B cell (primary cell): ENCODE results near the gene PHF21A. TPM values are rescaled to one million over a fixed set of nuclear protein-coding genes. Genes with fewer than 3 reads are reported as not detected.

Source experiments
- ATAC-seq: fragments of 200-7000 bp; cut with Tn5 transposase; one replicate; pipeline ENCODE4 v1.10.0; 2021; ENCODE audit warnings: low read depth, mild to moderate bottlenecking, moderate number of reproducible peaks, moderate library complexity
- CTCF ChIA-PET: fragments of 350-600 bp; sonication (Branson Sonifier 250); formaldehyde crosslinking; loops from one replicate; lab custom pipeline; 2021; ENCODE audit warnings: antibody characterized with exemption, inconsistent platforms; lab: Charles Lee
- POLR2A ChIA-PET: fragments of 350-600 bp; sonication (Branson Sonifier 250); formaldehyde crosslinking; loops from one replicate; lab custom pipeline; 2021; ENCODE audit warnings: antibody characterized with exemption; lab: Charles Lee
- DNase-seq: peaks from one replicate; pipeline ENCODE4 v3.0.0; 2013
- H2AFZ ChIP-seq: 2 replicates; pipeline ENCODE4 v1.6.1; 2012; ENCODE audit warnings: mild to moderate bottlenecking, low read depth, low read length; ENCODE audit not compliant: insufficient read depth, poor library complexity, severe bottlenecking
- H3K27ac ChIP-seq, 2 donors: 1 replicate in 1 of 2; 2 replicates in 1 of 2; pipeline ENCODE4 v1.5.1; 2012 to 2013; ENCODE audit warnings: low read length in 2 of 2, mild to moderate bottlenecking in 2 of 2, moderate library complexity in 1 of 2
- H3K27me3 ChIP-seq, 4 experiments: fragments of 200-600 bp in 1 of 4; sonication (generic) in 1 of 4; replicated peaks in 1 of 4; 1 replicate in 2 of 4; 2 replicates in 2 of 4; pipeline versions ENCODE4 v1.6.1 to v1.7.0; 2013 to 2016; ENCODE audit warnings: low read length in 3 of 4, mild to moderate bottlenecking in 2 of 4, mixed read lengths in 1 of 4, moderate library complexity in 1 of 4; ENCODE audit not compliant: insufficient read depth in 4 of 4, control insufficient read depth in 3 of 4; ENCODE audit errors: control extremely low read depth in 1 of 4
- H3K36me3 ChIP-seq, 2 experiments: replicated peaks in 1 of 2; 1 replicate in 1 of 2; 2 replicates in 1 of 2; pipeline versions ENCODE4 v1.6.1 to v1.7.1; 2013; ENCODE audit warnings: low read length in 1 of 2; ENCODE audit not compliant: insufficient read depth in 2 of 2, control insufficient read depth in 1 of 2; ENCODE audit errors: control extremely low read depth in 1 of 2, extremely low read depth in 1 of 2
- H3K4me1 ChIP-seq, 2 donors: fragments of 200-600 bp in 1 of 2; sonication (generic) in 1 of 2; 1 replicate in 1 of 2; 2 replicates in 1 of 2; pipeline versions ENCODE4 v1.5.1 to v1.6.1; 2013 to 2017; ENCODE audit warnings: low read length in 2 of 2; ENCODE audit not compliant: control insufficient read depth in 2 of 2, insufficient read depth in 2 of 2
- H3K4me2 ChIP-seq: replicated peaks from 2 replicates; pipeline ENCODE3; 2012; ENCODE audit warnings: mild to moderate bottlenecking, low read depth, low read length; ENCODE audit not compliant: poor library complexity, severe bottlenecking
- H3K4me3 ChIP-seq, 5 experiments: fragments of 200-600 bp in 1 of 5; sonication (generic) in 1 of 5; 1 replicate in 3 of 5; 2 replicates in 2 of 5; pipeline versions ENCODE4 v1.5.1 to v1.7.0; 2011 to 2016; ENCODE audit warnings: low read length in 4 of 5, mild to moderate bottlenecking in 4 of 5, low read depth in 2 of 5, control low read depth in 1 of 5, moderate library complexity in 1 of 5; ENCODE audit not compliant: insufficient read depth in 1 of 5; ENCODE audit errors: control extremely low read depth in 1 of 5, extremely low read depth in 1 of 5
- H3K79me2 ChIP-seq: fragments of 200-600 bp; sonication (generic); one replicate; pipeline ENCODE4 v1.6.0; 2016; ENCODE audit warnings: low read length; ENCODE audit not compliant: control insufficient read depth, insufficient read depth
- H3K9ac ChIP-seq: fragments of 200-600 bp; sonication (generic); 2 replicates; pipeline ENCODE4 v1.6.1; 2017; ENCODE audit warnings: mild to moderate bottlenecking, low read length, moderate library complexity
- H3K9me3 ChIP-seq, 3 donors: one replicate each; pipeline versions ENCODE4 v1.6.1 to v1.7.1; 2013; ENCODE audit warnings: low read length in 2 of 3; ENCODE audit not compliant: control insufficient read depth in 2 of 3, insufficient read depth in 1 of 3; ENCODE audit errors: control extremely low read depth in 1 of 3
- H4K20me1 ChIP-seq: 2 replicates; pipeline ENCODE4 v1.6.0; 2012; ENCODE audit warnings: mild to moderate bottlenecking, low read length; ENCODE audit not compliant: insufficient read depth, control insufficient read depth, poor library complexity, severe bottlenecking
- H3K27ac Mint-ChIP-seq: one replicate; pipeline ENCODE4 v1.8.0; 2021; ENCODE audit warnings: mixed read lengths
- H3K27me3 Mint-ChIP-seq: one replicate; pipeline ENCODE4 v1.8.0; 2021; ENCODE audit warnings: mixed read lengths
- H3K4me1 Mint-ChIP-seq: one replicate; pipeline ENCODE4 v1.8.0; 2021; ENCODE audit warnings: mixed read lengths
- H3K4me3 Mint-ChIP-seq: one replicate; pipeline ENCODE4 v1.8.0; 2021; ENCODE audit warnings: mixed read lengths
- H3K9me3 Mint-ChIP-seq: one replicate; pipeline ENCODE4 v1.8.0; 2022; ENCODE audit warnings: mixed read lengths; ENCODE audit not compliant: insufficient read depth
- EZH2 ChIP-seq: IDR thresholded peaks from 2 replicates; pipeline ENCODE4 v1.6.1; 2012; ENCODE audit warnings: borderline replicate concordance, low read depth, mild to moderate bottlenecking, moderate library complexity, low read length; ENCODE audit not compliant: insufficient read depth, poor library complexity, severe bottlenecking
- WGBS: methylation state at CpG from one replicate; pipeline ENCODE4 v1.1.5; 2013; ENCODE audit warnings: missing lambda C conversion rate; ENCODE audit not compliant: insufficient coverage; 5-methylcytosine and 5-hydroxymethylcytosine counted together
- intact Hi-C: fragments of 100-400 bp; cut with micrococcal nuclease; formaldehyde crosslinking; loops from one replicate; pipeline ENCODE4 v1.10.0; 2022
- polyA plus RNA-seq: library from polyadenylated mRNA; depleted of rRNA; stranded (reverse); fragments of >200 nt; gene quantifications from 2 replicates; pipeline ENCODE4 v1.2.3, GENCODE V29; 2012
- total RNA-seq, 2 donors: library from RNA; stranded (reverse); fragments of 120-200 nt in 1 of 2; gene quantifications; 1 replicate in 1 of 2; 2 replicates in 1 of 2; pipeline versions ENCODE4 v1.2.3 to v1.2.4, GENCODE V29; 2013 to 2022
- TF ChIP-seq, protein P1 (sequence below): fragments of 200-600 bp; IDR thresholded peaks from one replicate; pipeline ENCODE4 v1.8.0; 2022; ENCODE audit warnings: antibody characterized with exemption, mild to moderate bottlenecking

The PHF21A gene
- total and polyA plus RNA-seq, 2 donors (not counting 1 experiment from before 2014, with no cell fraction given) = 41.9 to 103 TPM

- H3K9ac ChIP-seq = peak overlapping the region; percentile 82
- peak; percentile 88 for DNase-seq
- H3K9me3 Mint-ChIP-seq = no peaks in the 10 kb centered on the region
- peaks cover 88% of the 10 kb centered on the region for H3K79me2 ChIP-seq
- intact Hi-C loops = loop anchor here (2.0 to 10.0 kb wide), 4 partner anchors 74 to 1622 kb away; partner anchors contain the start of genes CELF1, PHF21A and SLC35C1
- peak overlapping the region; percentile 26 to 92 for H3K27ac ChIP-seq
- peaks cover 0 to 20% of the 10 kb centered on the region in 2 experiments for H3K36me3 ChIP-seq
- peak overlapping the region; percentile 92 for H3K27ac Mint-ChIP-seq
- peaks cover 76 to 89% of the 10 kb centered on the region in 2 donors for H3K4me1 ChIP-seq
- peak overlapping the region; percentile 63 to 95 (median 90) for H3K4me3 ChIP-seq
- 20% methylated on average over 8 of the region's 15 CpGs for WGBS
- peak; percentile 63 for ATAC-seq
- ChIA-PET POLR2A (interaction anchor here (10.9 kb wide), 1 partner anchor 12 kb away, joined by 162 read pairs; the partner anchor contains the start of genes LARGE2 and PEX16), CTCF (interaction anchor here (3.4 to 11.4 kb wide), 3 partner anchors 13 to 73 kb away, joined by 17 to 98 read pairs (median 50); partner anchors contain the start of genes LARGE2 and PEX16)
- TF ChIP-seq EZH2 = no peak
- TF ChIP-seq, protein P1, sequence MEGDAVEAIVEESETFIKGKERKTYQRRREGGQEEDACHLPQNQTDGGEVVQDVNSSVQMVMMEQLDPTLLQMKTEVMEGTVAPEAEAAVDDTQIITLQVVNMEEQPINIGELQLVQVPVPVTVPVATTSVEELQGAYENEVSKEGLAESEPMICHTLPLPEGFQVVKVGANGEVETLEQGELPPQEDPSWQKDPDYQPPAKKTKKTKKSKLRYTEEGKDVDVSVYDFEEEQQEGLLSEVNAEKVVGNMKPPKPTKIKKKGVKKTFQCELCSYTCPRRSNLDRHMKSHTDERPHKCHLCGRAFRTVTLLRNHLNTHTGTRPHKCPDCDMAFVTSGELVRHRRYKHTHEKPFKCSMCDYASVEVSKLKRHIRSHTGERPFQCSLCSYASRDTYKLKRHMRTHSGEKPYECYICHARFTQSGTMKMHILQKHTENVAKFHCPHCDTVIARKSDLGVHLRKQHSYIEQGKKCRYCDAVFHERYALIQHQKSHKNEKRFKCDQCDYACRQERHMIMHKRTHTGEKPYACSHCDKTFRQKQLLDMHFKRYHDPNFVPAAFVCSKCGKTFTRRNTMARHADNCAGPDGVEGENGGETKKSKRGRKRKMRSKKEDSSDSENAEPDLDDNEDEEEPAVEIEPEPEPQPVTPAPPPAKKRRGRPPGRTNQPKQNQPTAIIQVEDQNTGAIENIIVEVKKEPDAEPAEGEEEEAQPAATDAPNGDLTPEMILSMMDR = no peak
- H3K27me3 Mint-ChIP-seq = no peaks in the 10 kb centered on the region
- no peaks in the 10 kb centered on the region for H3K27me3 ChIP-seq
- no peak overlapping the region for H2AFZ ChIP-seq
- peak overlapping the region; percentile 91 for H3K4me2 ChIP-seq
- peaks cover 31% of the 10 kb centered on the region for H4K20me1 ChIP-seq
- H3K9me3 ChIP-seq = no peaks in the 10 kb centered on the region
- H3K4me3 Mint-ChIP-seq = peak overlapping the region; percentile 95
- H3K4me1 Mint-ChIP-seq = peaks cover 92% of the 10 kb centered on the region
Observed at GRCh38 chr11:45933131-45933831, 188.0 kb downstream of the PHF21A start.
